NCI-H128 (cell line): Measurements from ENCODE around the gene ACVR1.

Source experiments
- DNase-seq: peaks from one replicate; lab custom pipeline; 2025; ENCODE audit not compliant: unreplicated experiment; lab: John Stamatoyannopoulos, UW

The ACVR1 gene

GRCh38 chr2:157857881-157858280 is 18.2 kb downstream of the ACVR1 start:
- DNase-seq: no peak

- DNase-seq: no peak
Observed at GRCh38 chr2:157856187-157856515, 20.0 kb downstream of the ACVR1 start.

GRCh38 chr2:157853820-157854219 is 22.3 kb downstream of the ACVR1 start:
- no peak for DNase-seq

DNA sequence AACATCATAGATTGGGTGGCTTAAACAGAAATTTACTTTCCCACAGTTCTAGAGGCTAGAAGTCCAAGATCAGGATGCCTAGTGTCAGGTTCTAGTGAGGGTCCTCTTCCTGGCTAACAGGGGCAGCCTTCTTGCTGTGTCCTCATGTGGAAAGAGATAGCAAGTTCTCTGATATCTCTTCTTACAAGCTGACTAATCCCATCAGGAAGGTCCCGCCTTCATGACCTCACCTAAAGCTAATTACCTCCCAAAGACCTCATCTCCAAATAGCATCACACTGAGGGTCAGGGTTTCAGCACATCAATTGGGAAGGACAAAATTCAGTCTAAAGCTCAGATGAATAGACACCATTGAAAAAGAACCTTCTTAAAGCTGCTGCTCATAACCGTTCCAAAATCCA is 22.9 kb downstream of the ACVR1 start:
- DNase-seq: no peak

DNA sequence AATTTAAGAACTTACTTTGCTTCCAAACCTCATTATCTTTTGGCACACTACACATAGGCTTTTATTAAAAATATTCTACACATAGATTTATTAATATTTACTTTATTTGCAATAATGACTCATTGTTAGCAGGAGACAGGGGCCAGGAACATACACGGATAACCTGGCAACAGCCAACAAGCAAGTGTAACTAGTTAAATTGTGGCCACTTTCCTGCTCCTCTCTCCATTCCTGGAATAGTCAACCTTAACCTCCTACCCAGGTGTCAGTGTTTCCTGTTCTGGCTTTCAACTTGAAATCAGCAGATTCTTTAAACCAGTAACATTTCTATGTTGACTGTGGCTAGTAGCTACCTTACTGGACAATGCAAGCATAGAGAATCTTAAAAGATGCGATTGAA is 26.5 kb downstream of the ACVR1 start:
- no peak for DNase-seq

DNA sequence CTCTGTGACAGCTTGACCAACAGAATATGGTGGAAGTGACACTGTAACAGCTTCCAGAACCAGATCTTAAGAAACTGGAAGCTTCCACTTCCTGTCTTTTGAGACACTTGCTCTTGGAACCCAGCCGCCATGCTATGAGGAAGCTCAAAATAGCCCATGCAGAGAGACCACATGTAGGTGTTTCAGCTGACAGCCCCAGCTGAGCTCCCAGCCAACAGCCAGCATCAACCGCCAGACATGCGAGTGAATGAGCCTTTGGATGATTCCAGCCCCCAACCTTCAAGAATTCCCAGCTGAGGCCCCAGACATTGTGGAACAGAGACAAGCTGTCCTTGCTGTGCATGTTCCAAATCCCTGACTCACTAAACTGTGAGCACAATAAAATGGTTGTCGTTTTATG is 27.9 kb downstream of the ACVR1 start:
- no peak for DNase-seq

DNA sequence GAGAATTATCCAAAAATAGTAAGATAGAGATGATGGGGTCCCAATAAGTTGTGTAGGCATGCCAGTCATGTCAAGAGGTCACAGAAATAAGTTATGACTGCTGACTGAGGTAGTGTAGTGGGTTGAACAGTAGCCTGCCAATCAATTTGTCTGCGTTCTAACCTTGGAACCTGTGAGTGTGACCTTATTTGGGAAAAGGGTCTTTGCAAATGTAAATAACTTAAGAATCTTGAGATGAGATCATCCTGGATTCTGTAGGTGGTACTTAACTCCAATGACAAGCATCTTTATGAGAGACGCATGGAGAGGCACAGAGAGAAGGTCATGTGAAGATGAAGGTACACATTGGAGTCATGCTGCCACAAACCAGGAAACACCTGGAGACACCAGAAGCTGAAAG is 31.0 kb downstream of the ACVR1 start:
- DNase-seq: no peak

GRCh38 chr2:157843935-157844334 is 32.2 kb downstream of the ACVR1 start:
- no peak for DNase-seq

DNA sequence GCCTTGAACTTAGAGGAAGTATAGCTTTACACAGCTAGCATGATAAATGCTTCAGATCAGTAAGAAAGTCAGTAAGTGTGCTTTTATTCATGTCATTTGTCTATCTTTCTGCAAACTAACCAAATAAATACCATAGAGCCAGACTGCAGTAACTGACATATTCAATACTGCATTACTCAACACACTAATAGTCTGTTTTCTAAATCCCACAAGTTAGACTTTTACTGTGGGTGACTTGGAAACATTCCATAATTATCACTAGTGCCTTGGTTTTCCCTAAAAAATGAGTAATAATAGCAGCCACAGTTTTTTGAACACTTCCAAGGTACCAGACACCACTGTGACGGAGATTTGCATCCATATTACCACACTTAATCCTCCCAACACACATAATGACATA is 33.0 kb downstream of the ACVR1 start:
- DNase-seq: no peak

DNA sequence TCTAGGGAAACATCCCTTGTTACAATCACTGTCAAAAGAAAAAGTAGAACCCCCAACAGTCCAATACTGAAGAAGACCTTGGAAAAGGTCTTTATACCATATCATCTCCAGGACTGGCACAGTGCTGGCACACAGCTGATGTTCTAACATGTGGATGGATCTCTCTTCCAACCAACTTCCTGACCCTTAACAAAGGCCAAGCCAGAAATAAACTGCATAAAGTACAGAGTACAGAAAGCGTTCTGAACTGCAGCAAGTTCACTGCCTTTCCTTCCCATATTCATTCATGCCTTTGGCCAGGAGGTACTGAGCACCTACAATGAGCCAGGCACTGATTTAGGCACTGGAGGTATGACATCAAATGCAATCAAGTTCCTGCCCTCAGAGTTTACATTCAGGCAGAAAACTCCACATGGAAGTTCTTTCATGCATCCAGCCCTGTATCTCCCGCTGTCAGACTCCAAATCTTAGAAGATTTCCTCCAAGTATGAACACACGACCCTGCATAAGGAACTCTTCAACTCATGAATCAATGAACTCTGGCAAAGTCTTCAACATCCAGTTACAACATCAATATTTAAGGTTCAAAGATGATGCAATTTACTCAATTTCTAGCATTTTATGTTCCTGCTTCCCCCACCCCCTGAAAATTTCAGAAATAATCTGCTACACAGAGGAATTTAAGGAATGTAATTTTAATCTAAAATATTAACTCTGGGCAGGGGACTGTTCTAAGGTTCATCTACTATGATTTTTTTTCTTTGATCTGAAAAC is 33.8 kb downstream of the ACVR1 start:
- no peak for DNase-seq

GRCh38 chr2:157841485-157841884 is 34.6 kb downstream of the ACVR1 start:
- no peak for DNase-seq

GRCh38 chr2:157840568-157841156 is 35.5 kb downstream of the ACVR1 start:
- DNase-seq: no peak

DNA sequence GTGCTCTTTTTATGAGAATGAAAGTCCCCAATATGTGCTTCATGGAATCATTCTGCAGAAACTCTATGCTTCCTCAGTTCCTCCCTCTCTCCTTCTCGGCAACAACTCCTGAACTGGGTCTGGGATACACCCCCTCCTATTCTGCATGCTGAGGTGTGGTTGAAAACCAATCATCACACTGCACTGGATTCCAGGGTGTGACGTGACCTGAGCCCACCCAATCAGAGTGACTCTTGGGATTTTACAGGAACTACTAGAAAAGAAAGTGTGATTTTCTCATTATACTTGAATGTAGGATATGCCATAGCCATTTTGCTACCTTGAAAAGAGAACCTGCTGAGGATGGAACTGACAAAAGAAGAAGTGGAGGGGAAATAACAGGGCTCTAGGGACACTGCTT is 36.3 kb downstream of the ACVR1 start:
- DNase-seq: no peak

DNA sequence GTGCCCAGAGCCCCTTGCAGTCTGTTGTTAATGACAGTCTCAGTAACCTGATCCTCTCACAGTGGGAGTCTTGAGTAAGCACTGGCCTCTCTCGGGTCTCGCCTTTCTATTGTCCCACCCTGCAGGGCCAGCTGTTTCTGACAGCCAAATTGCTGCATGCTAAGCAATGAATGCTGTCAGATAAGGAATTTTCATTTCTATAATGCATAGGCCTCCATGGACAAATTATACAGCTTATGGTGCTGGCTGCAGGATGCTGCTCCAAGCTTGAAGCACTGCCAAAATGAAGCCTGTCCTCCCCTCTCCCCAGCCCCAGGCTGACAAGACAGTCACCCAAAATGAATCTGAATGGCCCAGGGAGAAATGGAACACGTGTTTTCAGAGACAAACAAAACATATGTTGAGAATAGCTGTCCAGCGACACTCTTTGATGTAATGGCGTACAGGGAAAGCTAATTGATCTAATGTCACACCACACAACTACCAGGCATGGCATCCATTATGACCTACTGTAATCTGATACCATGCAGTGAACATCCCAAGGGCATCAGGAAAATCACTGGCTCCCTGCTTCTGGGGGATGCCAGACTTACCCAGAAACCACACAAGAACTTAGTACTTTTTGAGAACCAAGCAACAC is 36.8 kb downstream of the ACVR1 start:
- DNase-seq: peak; percentile 55

DNA sequence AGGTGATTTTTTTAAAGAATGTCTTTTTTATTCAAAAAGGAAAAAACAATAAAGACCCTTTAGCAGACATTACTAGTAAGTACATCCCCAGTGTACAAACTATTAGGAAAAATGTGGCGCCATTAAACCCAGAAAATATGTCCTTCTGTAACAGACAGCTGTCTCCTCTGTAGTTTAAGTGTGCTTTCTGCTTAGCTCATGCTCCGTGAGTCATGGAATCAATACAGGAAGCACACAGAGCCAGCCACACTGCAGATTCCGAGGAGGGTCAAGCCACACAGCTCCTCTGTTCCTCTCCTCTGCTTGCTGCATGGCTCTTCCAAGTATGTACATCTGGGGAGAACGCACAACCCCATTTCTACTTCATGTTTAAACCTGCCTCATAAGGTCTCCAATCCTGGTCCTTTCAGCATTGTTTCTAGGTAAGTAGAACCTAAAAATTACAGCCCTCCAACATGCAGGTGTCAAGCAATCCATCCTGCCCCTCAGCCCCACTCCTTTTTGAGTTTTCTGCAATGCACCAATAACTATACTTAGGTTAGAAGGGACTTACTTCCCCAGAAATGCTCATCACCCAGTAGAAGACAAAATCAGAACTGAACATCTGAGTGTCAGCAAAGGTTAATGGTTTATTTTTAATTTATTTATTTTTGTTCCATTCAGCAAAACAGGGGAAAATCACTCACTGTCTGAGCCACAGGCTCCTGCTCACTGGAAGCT is 37.5 kb downstream of the ACVR1 start:
- DNase-seq: no peak

GRCh38 chr2:157837851-157838441 is 38.2 kb downstream of the ACVR1 start:
- DNase-seq: no peak

DNA sequence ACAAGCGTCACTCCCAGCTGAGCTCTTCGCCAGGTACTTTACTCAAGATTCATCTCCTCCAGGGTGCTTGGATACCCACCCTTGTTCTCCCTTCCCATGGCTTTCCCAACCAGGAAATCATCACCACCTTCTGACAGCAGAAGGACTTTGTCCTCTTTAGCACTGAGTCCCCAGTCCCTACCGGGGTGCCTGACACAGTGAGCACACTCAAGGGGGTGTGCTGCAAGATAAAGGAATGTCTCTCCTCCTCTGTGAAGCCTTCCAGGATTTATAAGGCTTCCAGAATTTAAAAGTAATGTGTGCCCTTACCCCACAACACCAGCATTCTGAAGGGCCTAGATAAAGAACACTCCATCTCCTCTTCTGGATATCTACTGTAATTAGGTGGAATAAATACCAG is 39.6 kb downstream of the ACVR1 start:
- no peak for DNase-seq

GRCh38 chr2:157835425-157835824 is 40.7 kb downstream of the ACVR1 start:
- no peak for DNase-seq

DNA sequence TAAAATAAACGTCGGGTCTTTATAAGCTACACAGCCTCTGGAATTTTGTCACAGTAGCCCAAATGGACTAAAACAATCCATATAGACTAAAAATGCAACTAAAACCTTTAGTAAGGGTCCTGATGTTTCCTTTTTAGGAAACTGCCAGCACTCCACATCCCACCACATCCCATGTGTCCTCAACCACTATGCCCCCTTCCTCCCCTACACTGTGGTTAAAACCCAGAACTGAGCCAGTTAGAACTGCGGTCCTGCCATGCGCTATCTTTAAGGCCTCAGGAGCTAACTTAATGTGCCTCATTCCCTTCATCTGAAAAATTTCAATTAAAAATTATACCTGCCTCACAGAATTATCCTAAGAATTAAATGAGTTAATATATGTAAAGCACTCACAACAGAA is 41.1 kb downstream of the ACVR1 start:
- no peak for DNase-seq

DNA sequence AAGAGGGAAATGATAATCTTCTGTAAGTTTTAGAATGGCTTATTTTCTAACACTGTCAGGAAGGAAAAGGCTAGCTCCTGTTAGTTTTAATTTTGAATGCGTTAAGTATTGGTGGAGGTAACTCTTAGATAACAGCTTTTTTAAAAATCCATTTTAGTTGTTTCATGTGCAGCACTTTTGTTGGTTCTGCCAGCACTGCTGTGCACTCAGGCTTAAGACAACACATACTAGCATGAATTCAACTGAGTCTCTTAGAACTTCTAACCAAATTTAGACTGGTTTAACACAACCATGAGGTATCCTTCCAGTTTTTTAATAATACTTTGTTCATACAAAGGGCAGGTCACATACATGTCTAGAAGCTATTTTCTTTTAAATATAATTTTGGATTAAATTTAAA is 42.4 kb downstream of the ACVR1 start:
- DNase-seq: no peak

DNA sequence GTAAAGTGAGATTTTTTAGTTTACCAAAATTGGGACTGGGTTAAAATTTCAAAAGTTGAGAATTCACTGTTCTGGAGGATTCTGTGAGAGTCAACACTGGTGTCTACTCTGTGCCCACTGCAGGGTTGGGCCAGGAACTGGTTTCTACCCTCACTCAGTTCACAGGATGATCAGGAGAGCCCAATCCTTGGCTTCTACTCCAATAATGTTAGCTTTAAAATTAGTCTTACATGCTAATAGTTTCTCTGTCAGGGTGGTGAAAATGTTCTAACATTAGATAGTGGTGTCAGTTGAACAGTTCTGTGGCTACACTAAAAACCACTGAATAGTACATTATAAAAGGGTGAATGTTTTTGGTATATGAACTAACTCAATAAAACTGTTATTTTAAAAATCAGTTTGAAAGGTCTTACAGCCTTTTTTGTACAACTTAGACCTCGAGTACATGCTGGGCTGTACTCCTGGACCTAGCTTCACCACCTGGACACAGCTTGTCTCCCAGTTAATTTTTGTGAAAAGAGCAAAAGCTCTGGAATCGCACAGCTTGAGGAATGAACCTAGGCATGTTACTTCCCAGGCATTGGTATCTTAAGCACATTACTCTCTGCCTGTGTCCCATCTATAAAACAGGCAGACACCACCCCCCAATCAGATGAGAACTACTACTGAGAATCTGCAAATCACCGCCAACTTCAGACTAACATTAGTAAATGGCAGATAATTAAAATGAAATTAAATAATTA is 44.4 kb downstream of the ACVR1 start:
- DNase-seq: no peak
